ENCODE results near the gene TBXAS1.

- no peak for TF ChIP-seq CTCF (conservative IDR thresholded peaks at IDR 0.05)
- no peak for TF ChIP-seq EZH2 (IDR thresholded peaks at IDR 0.05; ENCODE audit: low read depth)
These were observed 89.4 kb downstream of the TBXAS1 start for GRCh38 chr7:139918480-139918879.
